H1 (cell line): ENCODE data around the gene GATAD2B. TPM values are rescaled to one million over a fixed set of nuclear protein-coding genes. Genes with fewer than 3 reads are reported as not detected.

Experiments used
- ATF2 ChIP-seq: IDR thresholded peaks from 2 replicates; pipeline ENCODE4 v1.6.1; 2012; ENCODE audit warnings: low read length, inconsistent platforms
- SIN3A ChIP-seq, 2 experiments: IDR thresholded peaks in 1 of 2; conservative IDR thresholded peaks in 1 of 2; 2 replicates each; pipeline ENCODE4 v1.6.1; 2011 to 2012; ENCODE audit warnings: low read length in 2 of 2, improper control_type of control experiment in 1 of 2, low read depth in 1 of 2, mild to moderate bottlenecking in 1 of 2
- SP4 ChIP-seq: IDR thresholded peaks from 2 replicates; pipeline ENCODE4 v1.6.1; 2012; ENCODE audit warnings: low read length, inconsistent platforms
- SRF ChIP-seq: IDR thresholded peaks from 2 replicates; pipeline ENCODE4 v1.6.1; 2011; ENCODE audit warnings: mild to moderate bottlenecking, low read depth, low read length, moderate library complexity
- polyA plus RNA-seq, 7 experiments: library from polyadenylated mRNA; depleted of rRNA in 3 of 7; stranded (reverse) in 5 of 7; unstranded in 2 of 7; fragments of >200 nt in 5 of 7; fragments of 200-250 nt in 2 of 7; gene quantifications; 1 replicate in 5 of 7; 2 replicates in 1 of 7; 4 replicates in 1 of 7; pipeline versions ENCODE4 v1.2.1 to v1.2.3, GENCODE V29; 2011 to 2013; ENCODE audit warnings: missing spikeins in 2 of 7, mixed read lengths in 2 of 7
- total RNA-seq: library from RNA; stranded (reverse); fragmentation: NEBNext Ultra II Directional; extraction: Animal tissue kit (Norgen Biotek cat#: 25700); gene quantifications from 2 replicates; pipeline ENCODE4 v1.2.1, GENCODE V29; 2021

Gene GATAD2B
- total and polyA plus RNA-seq, 2 of the 8 experiments (the other 6 are each of a cell fraction or from before 2014, with no cell fraction given): 8.4 to 39.1 TPM

DNA sequence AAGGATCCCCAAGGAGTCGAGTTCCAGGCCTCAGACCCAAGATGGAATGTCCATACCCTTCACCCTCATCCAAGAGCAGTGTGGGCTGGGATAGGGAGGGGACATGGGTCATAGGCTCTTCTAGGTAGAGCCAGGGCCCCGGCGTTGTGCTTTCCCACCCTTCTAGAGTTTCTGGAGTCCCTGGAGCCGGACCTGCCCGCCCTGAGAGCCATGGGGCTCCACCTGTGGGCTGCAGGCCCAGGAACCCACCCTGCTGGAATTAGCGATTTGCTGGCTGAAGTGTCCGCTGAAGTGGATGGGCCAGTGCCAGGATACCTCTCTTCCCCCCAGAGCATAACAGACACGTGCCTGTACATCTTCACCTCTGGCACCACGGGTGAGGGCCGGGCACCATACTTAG is 146.4 kb downstream of the GATAD2B start (continued):
- no peak for TF ChIP-seq ATF2
- TF ChIP-seq SRF: no peak
- TF ChIP-seq SP4: no peak
- TF ChIP-seq SIN3A (conservative IDR thresholded peaks at IDR 0.05 in 1 of 2, IDR thresholded peaks at IDR 0.05 in 1 of 2; ENCODE audit: low read depth in 1 of 2, low read length in 2 of 2): no peak
